ENCODE results near the gene AQP9. TPM values are rescaled to one million over a fixed set of nuclear protein-coding genes. Genes with fewer than 3 reads are reported as not detected.
"Not testable (repeated sequence)": the region's sequence is repeated elsewhere in the genome, so short reads cannot be mapped to it uniquely, and the experiment has no call there.

AQP9 gene
- total RNA-seq, 1 donor from 2014 or later = 0.26 TPM

- Mint-ChIP-seq H3K4me1 (peaks cover 2% of the 10 kb centered on the region), H3K27me3 (peaks cover 35% of the 10 kb centered on the region), H3K9me3 (no peaks in the 10 kb centered on the region), H3K36me3 (ENCODE audit: low read depth) (no peaks in the 10 kb centered on the region), H3K4me3 (no peak overlapping the region), H3K27ac (no peak overlapping the region)
- DNase-seq = no peak
- intact Hi-C loops (cut with micrococcal nuclease) = no loop called here
Measured at GRCh38 chr15:58179206-58179605, 41.0 kb downstream of the AQP9 start.

GRCh38 chr15:58179741-58180381 is 41.7 kb downstream of the AQP9 start:
- H3K36me3 Mint-ChIP-seq (ENCODE audit: low read depth) = no peaks in the 10 kb centered on the region
- H3K27ac Mint-ChIP-seq = no peak overlapping the region
- intact Hi-C loops (cut with micrococcal nuclease) = loop anchor here (5.0 kb wide), 1 partner anchor 613 kb away; no protein-coding TSS in a partner anchor
- peaks cover 2% of the 10 kb centered on the region for H3K4me1 Mint-ChIP-seq
- DNase-seq = peak; percentile 48
- no peaks in the 10 kb centered on the region for H3K9me3 Mint-ChIP-seq
- no peak overlapping the region for H3K4me3 Mint-ChIP-seq
- H3K27me3 Mint-ChIP-seq = peaks cover 32% of the 10 kb centered on the region

- no peaks in the 10 kb centered on the region for H3K36me3 Mint-ChIP-seq (ENCODE audit: low read depth)
- H3K4me3 Mint-ChIP-seq = no peak overlapping the region
- no peak overlapping the region for H3K27ac Mint-ChIP-seq
- peaks cover 27% of the 10 kb centered on the region for H3K27me3 Mint-ChIP-seq
- no peaks in the 10 kb centered on the region for H3K9me3 Mint-ChIP-seq
- peaks cover 12% of the 10 kb centered on the region for H3K4me1 Mint-ChIP-seq
- intact Hi-C loops (cut with micrococcal nuclease) = loop anchor here (1.0 to 5.0 kb wide), 2 partner anchors 139 to 615 kb away; no protein-coding TSS in a partner anchor
- peak; percentile 77 for DNase-seq
Measured at GRCh38 chr15:58182460-58183163, 44.4 kb downstream of the AQP9 start.

- no peak overlapping the region for H3K27ac Mint-ChIP-seq
- peak; percentile 64 for DNase-seq
- no peaks in the 10 kb centered on the region for H3K9me3 Mint-ChIP-seq
- no peak overlapping the region for H3K4me3 Mint-ChIP-seq
- no peaks in the 10 kb centered on the region for H3K36me3 Mint-ChIP-seq (ENCODE audit: low read depth)
- H3K4me1 Mint-ChIP-seq = peaks cover 12% of the 10 kb centered on the region
- intact Hi-C loops (cut with micrococcal nuclease) = no loop called here
- H3K27me3 Mint-ChIP-seq = peaks cover 37% of the 10 kb centered on the region
Measured at GRCh38 chr15:58185439-58185838, 47.3 kb downstream of the AQP9 start.

- Mint-ChIP-seq H3K4me3 (no peak overlapping the region), H3K4me1 (peaks cover 10% of the 10 kb centered on the region), H3K27me3 (peaks cover 34% of the 10 kb centered on the region), H3K27ac (no peak overlapping the region), H3K9me3 (no peaks in the 10 kb centered on the region), H3K36me3 (ENCODE audit: low read depth) (no peaks in the 10 kb centered on the region)
- DNase-seq = no peak
- intact Hi-C loops (cut with micrococcal nuclease) = no loop called here
Measured at GRCh38 chr15:58189148-58189811, 51.1 kb downstream of the AQP9 start.

GRCh38 chr15:58190419-58190818 is 52.2 kb downstream of the AQP9 start:
- H3K4me1 Mint-ChIP-seq = peaks cover 4% of the 10 kb centered on the region
- intact Hi-C loops (cut with micrococcal nuclease) = no loop called here
- H3K4me3 Mint-ChIP-seq = no peak overlapping the region
- no peak overlapping the region for H3K27ac Mint-ChIP-seq
- H3K27me3 Mint-ChIP-seq = peaks cover 40% of the 10 kb centered on the region
- H3K9me3 Mint-ChIP-seq = no peaks in the 10 kb centered on the region
- DNase-seq = no peak
- no peaks in the 10 kb centered on the region for H3K36me3 Mint-ChIP-seq (ENCODE audit: low read depth)

- intact Hi-C loops (cut with micrococcal nuclease); DNase-seq; H3K27ac Mint-ChIP-seq; H3K4me1 Mint-ChIP-seq; H3K9me3 Mint-ChIP-seq; H3K36me3 Mint-ChIP-seq (ENCODE audit: low read depth); H3K4me3 Mint-ChIP-seq: not testable (repeated sequence)
- H3K27me3 Mint-ChIP-seq = peaks cover 50% of the 10 kb centered on the region
Measured at GRCh38 chr15:58193636-58194035, 55.5 kb downstream of the AQP9 start.

GRCh38 chr15:58200739-58201138 is 62.6 kb downstream of the AQP9 start:
- Mint-ChIP-seq H3K4me3 (no peak overlapping the region), H3K27me3 (peaks cover 41% of the 10 kb centered on the region), H3K36me3 (ENCODE audit: low read depth) (no peaks in the 10 kb centered on the region), H3K9me3 (no peaks in the 10 kb centered on the region), H3K27ac (no peak overlapping the region), H3K4me1 (no peaks in the 10 kb centered on the region)
- intact Hi-C loops (cut with micrococcal nuclease) = no loop called here
- no peak for DNase-seq

- no peaks in the 10 kb centered on the region for H3K9me3 Mint-ChIP-seq
- H3K4me3 Mint-ChIP-seq = no peak overlapping the region
- no peaks in the 10 kb centered on the region for H3K4me1 Mint-ChIP-seq
- DNase-seq = no peak
- peaks cover 35% of the 10 kb centered on the region for H3K27me3 Mint-ChIP-seq
- no peak overlapping the region for H3K27ac Mint-ChIP-seq
- no peaks in the 10 kb centered on the region for H3K36me3 Mint-ChIP-seq (ENCODE audit: low read depth)
- intact Hi-C loops (cut with micrococcal nuclease) = no loop called here
Measured at GRCh38 chr15:58201516-58201915, 63.3 kb downstream of the AQP9 start.

- no peaks in the 10 kb centered on the region for H3K4me1 Mint-ChIP-seq
- intact Hi-C loops (cut with micrococcal nuclease) = no loop called here
- no peak for DNase-seq
- peaks cover 23% of the 10 kb centered on the region for H3K27me3 Mint-ChIP-seq
- H3K27ac Mint-ChIP-seq = no peak overlapping the region
- H3K9me3 Mint-ChIP-seq = no peaks in the 10 kb centered on the region
- H3K4me3 Mint-ChIP-seq = no peak overlapping the region
- H3K36me3 Mint-ChIP-seq (ENCODE audit: low read depth) = no peaks in the 10 kb centered on the region
Measured at GRCh38 chr15:58203537-58203936, 65.4 kb downstream of the AQP9 start.

GRCh38 chr15:58206151-58206550 is 68.0 kb downstream of the AQP9 start:
- H3K4me1 Mint-ChIP-seq = no peaks in the 10 kb centered on the region
- H3K9me3 Mint-ChIP-seq = no peaks in the 10 kb centered on the region
- DNase-seq = no peak
- H3K27me3 Mint-ChIP-seq = peaks cover 19% of the 10 kb centered on the region
- no peak overlapping the region for H3K4me3 Mint-ChIP-seq
- H3K36me3 Mint-ChIP-seq (ENCODE audit: low read depth) = no peaks in the 10 kb centered on the region
- intact Hi-C loops (cut with micrococcal nuclease) = no loop called here
- H3K27ac Mint-ChIP-seq = no peak overlapping the region

- H3K4me3 Mint-ChIP-seq; H3K36me3 Mint-ChIP-seq (ENCODE audit: low read depth); H3K9me3 Mint-ChIP-seq; intact Hi-C loops (cut with micrococcal nuclease); H3K4me1 Mint-ChIP-seq; DNase-seq; H3K27ac Mint-ChIP-seq: not testable (repeated sequence)
- peaks cover 18% of the 10 kb centered on the region for H3K27me3 Mint-ChIP-seq
Measured at GRCh38 chr15:58208217-58208616, 70.0 kb downstream of the AQP9 start.

GRCh38 chr15:58209007-58209481 is 70.9 kb downstream of the AQP9 start:
- peaks cover 17% of the 10 kb centered on the region for H3K27me3 Mint-ChIP-seq
- H3K4me3 Mint-ChIP-seq; H3K27ac Mint-ChIP-seq; H3K9me3 Mint-ChIP-seq; DNase-seq; intact Hi-C loops (cut with micrococcal nuclease); H3K4me1 Mint-ChIP-seq; H3K36me3 Mint-ChIP-seq (ENCODE audit: low read depth): not testable (repeated sequence)

GRCh38 chr15:58210031-58210430 is 71.8 kb downstream of the AQP9 start:
- H3K27ac Mint-ChIP-seq; DNase-seq; H3K9me3 Mint-ChIP-seq; intact Hi-C loops (cut with micrococcal nuclease); H3K4me1 Mint-ChIP-seq; H3K4me3 Mint-ChIP-seq; H3K36me3 Mint-ChIP-seq (ENCODE audit: low read depth): not testable (repeated sequence)
- peaks cover 14% of the 10 kb centered on the region for H3K27me3 Mint-ChIP-seq

All from activated CD4-positive, alpha-beta T cell treated with anti-CD3 and anti-CD28 coated beads, Interleukin-2, amount 10 ng/mL, durations not matched to agents 24 days and 14 days (primary cell).